Endothelial cell (in vitro differentiated cells): ENCODE measurements around the gene SPATS2. TPM values are rescaled to one million over a fixed set of nuclear protein-coding genes. Genes with fewer than 3 reads are reported as not detected.
A peak's percentile ranks its signal among the peaks of the same experiment; 100 is the strongest.

Experiments
- DNase-seq: peaks from one replicate; pipeline ENCODE4 v3.0.0; 2021; ENCODE audit warnings: low spot score
- H3K27ac Mint-ChIP-seq: one replicate; pipeline ENCODE4 v1.8.0; 2021; ENCODE audit warnings: mixed read lengths, inconsistent platforms; ENCODE audit not compliant: unreplicated experiment
- H3K27me3 Mint-ChIP-seq: one replicate; pipeline ENCODE4 v1.8.0; 2021; ENCODE audit warnings: mild to moderate bottlenecking, moderate library complexity, mixed read lengths, inconsistent platforms; ENCODE audit not compliant: unreplicated experiment
- H3K36me3 Mint-ChIP-seq: one replicate; pipeline ENCODE4 v1.8.0; 2021; ENCODE audit warnings: mild to moderate bottlenecking, low read depth, mixed read lengths, inconsistent platforms; ENCODE audit not compliant: unreplicated experiment
- H3K4me1 Mint-ChIP-seq: one replicate; pipeline ENCODE4 v1.8.0; 2021; ENCODE audit warnings: mild to moderate bottlenecking, mixed read lengths, inconsistent platforms; ENCODE audit not compliant: unreplicated experiment
- H3K4me3 Mint-ChIP-seq: one replicate; pipeline ENCODE4 v1.8.0; 2021; ENCODE audit warnings: mild to moderate bottlenecking, mixed read lengths, inconsistent platforms; ENCODE audit not compliant: unreplicated experiment
- H3K9me3 Mint-ChIP-seq: one replicate; pipeline ENCODE4 v1.8.0; 2021; ENCODE audit warnings: mixed read lengths, inconsistent platforms; ENCODE audit not compliant: unreplicated experiment
- CTCF ChIP-seq: fragments of 200-600 bp; sonication (generic); IDR thresholded peaks from one replicate; pipeline ENCODE4 v1.5.0; 2021; ENCODE audit warnings: antibody characterized with exemption; ENCODE audit not compliant: unreplicated experiment
- total RNA-seq: library from RNA; stranded (reverse); fragmentation: NEBNext Ultra II Directional; extraction: Animal tissue kit (Norgen Biotek cat#: 25700); gene quantifications from one replicate; pipeline ENCODE4 v1.2.1, GENCODE V29; 2021; ENCODE audit not compliant: unreplicated experiment

SPATS2 gene
- total RNA-seq, 1 donor from 2014 or later: 37.3 TPM

GRCh38 chr12:49388682-49389386 lies 21.6 kb downstream of the SPATS2 start:
- peaks cover 5% of the 10 kb centered on the region for H3K36me3 Mint-ChIP-seq
- no peaks in the 10 kb centered on the region for H3K9me3 Mint-ChIP-seq
- DNase-seq: peak; percentile 62
- no peak overlapping the region for H3K27ac Mint-ChIP-seq
- H3K4me3 Mint-ChIP-seq: no peak overlapping the region
- H3K27me3 Mint-ChIP-seq: peaks cover 2% of the 10 kb centered on the region
- no peaks in the 10 kb centered on the region for H3K4me1 Mint-ChIP-seq
- peak; percentile 37 for TF ChIP-seq CTCF

- Mint-ChIP-seq H3K4me3 (no peak overlapping the region), H3K36me3 (peaks cover 5% of the 10 kb centered on the region), H3K27ac (no peak overlapping the region), H3K4me1 (no peaks in the 10 kb centered on the region), H3K27me3 (peaks cover 2% of the 10 kb centered on the region), H3K9me3 (no peaks in the 10 kb centered on the region)
- TF ChIP-seq CTCF: no peak
- no peak for DNase-seq
Measured at GRCh38 chr12:49389387-49389703, 22.1 kb downstream of the SPATS2 start.

GRCh38 chr12:49397000-49397399 lies 29.7 kb downstream of the SPATS2 start:
- Mint-ChIP-seq H3K4me1 (peaks cover 28% of the 10 kb centered on the region), H3K27me3 (peaks cover 2% of the 10 kb centered on the region), H3K27ac (peak overlapping the region; percentile 21), H3K4me3 (no peak overlapping the region), H3K9me3 (no peaks in the 10 kb centered on the region), H3K36me3 (peaks cover 3% of the 10 kb centered on the region)
- DNase-seq: no peak
- TF ChIP-seq CTCF: no peak

- H3K9me3 Mint-ChIP-seq: no peaks in the 10 kb centered on the region
- no peak for TF ChIP-seq CTCF
- DNase-seq: no peak
- peaks cover 44% of the 10 kb centered on the region for H3K4me1 Mint-ChIP-seq
- H3K36me3 Mint-ChIP-seq: peaks cover 3% of the 10 kb centered on the region
- H3K27me3 Mint-ChIP-seq: peaks cover 5% of the 10 kb centered on the region
- H3K27ac Mint-ChIP-seq: peak overlapping the region; percentile 58
- no peak overlapping the region for H3K4me3 Mint-ChIP-seq
Measured at GRCh38 chr12:49400304-49400703, 33.0 kb downstream of the SPATS2 start.

GRCh38 chr12:49403971-49404450 lies 36.7 kb downstream of the SPATS2 start:
- peaks cover 35% of the 10 kb centered on the region for H3K4me1 Mint-ChIP-seq
- H3K36me3 Mint-ChIP-seq: no peaks in the 10 kb centered on the region
- H3K27me3 Mint-ChIP-seq: peaks cover 5% of the 10 kb centered on the region
- no peak overlapping the region for H3K27ac Mint-ChIP-seq
- H3K4me3 Mint-ChIP-seq: no peak overlapping the region
- no peaks in the 10 kb centered on the region for H3K9me3 Mint-ChIP-seq
- no peak for TF ChIP-seq CTCF
- no peak for DNase-seq
